IPS DF 19.7 (cell line): ENCODE results near the gene POLR2B.
"Not testable (repeated sequence)": the region's sequence is repeated elsewhere in the genome, so short reads cannot be mapped to it uniquely, and the experiment has no call there.

Source experiments
- DNase-seq: peaks from one replicate; pipeline ENCODE4 v3.0.0-alpha.2; 2013; ENCODE audit warnings: low read depth, low spot score

Gene POLR2B

DNA sequence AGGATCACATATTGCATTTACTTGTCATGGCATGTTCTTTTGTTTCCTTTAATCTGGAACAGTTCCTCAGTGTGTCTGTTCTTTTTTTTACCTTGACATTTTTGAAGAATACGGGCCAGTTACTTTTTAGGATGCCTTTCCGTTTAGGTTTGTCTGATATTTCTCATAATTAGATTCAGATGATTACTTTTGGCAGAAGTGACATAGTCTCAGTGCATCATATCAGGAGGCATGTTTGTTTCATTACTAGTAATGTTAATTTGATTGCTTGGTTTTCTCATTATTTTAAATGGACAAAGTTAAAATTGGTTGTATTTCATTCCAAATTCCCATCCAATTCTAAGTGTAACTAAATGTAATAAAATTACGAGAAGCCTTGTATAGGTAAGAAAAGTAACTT, 8.3 kb downstream of the POLR2B start:
- no peak for DNase-seq

DNA sequence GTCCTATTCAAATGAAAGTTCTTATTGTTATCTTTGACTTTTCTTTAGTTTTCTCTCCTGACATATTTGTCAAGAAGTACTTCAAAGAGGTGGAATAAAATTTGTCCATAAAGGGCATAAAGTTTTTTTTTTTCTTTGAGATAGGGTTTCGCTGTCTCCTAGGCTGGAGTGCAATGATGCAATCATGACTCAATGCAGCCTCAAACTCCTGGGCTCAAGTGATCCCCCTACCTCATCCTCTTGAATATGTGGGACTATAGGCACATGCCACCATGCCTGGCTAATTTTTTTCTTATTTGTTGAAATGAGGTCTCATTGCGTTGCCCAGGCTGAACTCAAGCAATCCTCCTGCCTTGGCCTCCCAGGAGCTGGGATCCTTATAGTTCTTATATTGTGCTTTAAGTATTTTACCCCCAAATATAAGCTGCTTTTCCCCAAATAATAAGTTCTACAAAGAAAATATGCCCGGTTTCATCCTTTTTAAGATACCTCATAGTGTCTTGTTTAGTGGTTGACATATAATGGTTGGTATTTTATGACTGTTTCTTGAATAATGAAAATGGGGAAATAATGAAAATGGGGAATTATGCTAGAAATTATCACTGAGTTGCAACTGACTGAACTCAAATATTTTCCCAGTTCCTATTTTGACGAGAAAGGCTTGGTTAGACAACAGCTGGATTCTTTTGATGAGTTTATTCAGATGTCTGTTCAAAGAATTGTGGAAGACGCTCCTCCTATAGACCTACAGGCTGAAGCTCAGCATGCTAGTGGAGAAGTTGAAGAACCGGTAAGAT, 11.6 kb downstream of the POLR2B start:
- no peak for DNase-seq

DNA sequence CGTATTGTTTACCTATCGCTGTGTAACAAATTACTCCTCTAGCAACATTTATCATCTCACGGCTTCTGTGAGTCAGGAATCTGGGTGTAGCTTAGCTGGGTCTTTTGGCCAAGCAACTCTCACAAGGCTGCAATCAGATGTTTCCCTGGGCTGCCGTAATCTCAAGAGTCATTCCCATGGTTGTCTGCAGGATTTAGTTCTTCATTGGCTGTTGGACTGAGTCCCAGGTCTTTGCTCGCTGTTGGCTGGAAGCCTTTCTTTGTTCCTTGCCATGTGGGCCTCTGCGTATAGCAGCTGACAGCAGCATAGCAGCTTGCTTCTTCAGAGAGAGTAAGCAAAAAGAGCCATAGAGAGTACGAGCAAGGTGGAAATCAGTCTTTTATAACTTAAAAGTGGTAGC, 16.8 kb downstream of the POLR2B start:
- no peak for DNase-seq

DNA sequence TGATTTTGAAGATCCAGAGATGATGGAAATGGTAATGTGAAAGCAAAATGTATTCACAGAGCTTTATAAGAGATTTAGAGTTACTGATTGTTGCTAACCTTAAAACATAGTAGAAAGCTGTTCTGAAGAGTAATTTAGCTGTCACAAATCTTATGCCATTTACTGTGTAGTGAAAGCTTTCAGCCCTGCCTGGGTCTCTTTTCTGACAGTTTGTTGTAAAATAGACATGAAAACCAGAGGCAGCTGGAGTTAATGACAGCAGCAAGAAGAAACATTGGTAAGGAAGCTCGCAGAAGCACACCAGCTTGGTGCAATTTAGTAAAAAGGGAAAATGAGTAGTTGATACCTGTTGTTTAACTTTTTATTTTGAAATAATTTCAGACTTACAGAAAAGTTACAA, 21.1 kb downstream of the POLR2B start:
- no peak for DNase-seq

DNA sequence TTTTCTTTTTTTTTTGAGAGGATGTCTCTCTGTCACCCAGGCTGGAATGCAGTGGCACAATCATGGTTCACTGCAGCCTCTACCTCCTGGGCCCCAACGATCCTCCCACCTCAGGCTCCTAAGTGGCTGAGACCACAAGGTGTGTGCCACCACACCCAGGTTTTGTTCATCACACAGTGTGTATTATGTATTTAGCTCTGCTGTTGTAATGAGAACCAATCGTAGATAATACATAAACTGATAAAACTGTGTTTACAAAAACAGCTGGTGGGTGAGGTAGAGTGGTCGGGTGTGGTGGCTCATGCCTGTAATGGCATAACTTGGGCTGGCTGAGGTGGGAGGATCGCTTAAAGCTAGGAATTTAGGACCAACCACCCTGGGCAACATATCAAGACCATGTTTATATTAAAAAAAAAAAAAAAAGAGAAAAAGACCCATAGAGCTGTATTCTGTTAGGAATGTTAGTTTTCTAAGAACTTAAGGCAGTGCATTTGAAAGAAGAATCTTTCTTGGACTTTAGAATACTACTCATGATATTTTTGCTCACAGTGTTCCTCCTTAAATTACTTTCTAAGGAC, 34.9 kb downstream of the POLR2B start:
- DNase-seq = no peak

DNA sequence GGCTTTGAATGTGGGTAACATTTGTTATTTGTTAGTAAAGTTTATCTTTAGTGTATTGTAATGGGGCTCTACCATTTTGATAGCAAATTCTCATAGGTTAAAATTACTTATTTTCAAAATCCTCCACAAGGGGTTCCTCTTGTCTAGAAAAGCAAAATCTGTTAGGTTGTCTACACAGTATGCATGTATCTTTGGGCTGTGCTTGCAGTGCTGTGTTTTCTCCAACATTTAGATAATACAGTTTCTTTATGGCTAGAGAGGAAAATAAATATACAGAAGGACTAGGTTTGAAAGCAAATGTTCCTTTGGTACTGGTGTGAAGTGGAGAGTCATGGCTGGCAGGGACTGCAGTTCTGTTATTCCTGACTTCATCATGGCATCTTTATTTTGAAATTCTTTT, 40.3 kb downstream of the POLR2B start:
- no peak for DNase-seq

DNA sequence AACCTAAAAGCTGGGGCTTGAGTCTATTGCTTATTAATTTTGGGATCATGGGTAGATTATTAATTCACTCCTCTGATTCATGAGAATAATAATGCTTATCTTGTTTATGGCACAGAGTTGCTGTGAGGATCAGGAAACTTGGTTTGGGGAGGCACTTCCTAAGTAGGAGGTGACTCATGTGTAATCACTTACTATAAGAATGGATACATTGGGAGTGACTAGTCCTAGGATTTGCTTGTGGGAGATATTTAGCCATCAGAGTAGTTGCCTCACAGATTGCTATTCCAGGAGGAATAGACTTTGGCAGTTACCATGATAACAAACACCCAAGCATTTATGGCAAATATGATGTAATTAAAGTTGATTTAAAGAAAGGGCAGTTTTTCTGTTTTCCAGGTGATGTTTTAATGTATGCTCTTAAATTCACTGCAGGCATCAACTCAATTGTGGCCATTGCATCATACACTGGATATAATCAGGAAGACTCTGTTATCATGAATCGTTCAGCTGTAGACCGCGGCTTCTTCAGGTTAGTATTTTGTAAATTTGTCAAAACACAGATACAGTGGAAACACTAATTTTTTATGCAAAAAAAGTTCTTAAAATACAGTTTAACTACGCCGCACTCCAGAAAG, 41.9 kb downstream of the POLR2B start:
- no peak for DNase-seq

DNA sequence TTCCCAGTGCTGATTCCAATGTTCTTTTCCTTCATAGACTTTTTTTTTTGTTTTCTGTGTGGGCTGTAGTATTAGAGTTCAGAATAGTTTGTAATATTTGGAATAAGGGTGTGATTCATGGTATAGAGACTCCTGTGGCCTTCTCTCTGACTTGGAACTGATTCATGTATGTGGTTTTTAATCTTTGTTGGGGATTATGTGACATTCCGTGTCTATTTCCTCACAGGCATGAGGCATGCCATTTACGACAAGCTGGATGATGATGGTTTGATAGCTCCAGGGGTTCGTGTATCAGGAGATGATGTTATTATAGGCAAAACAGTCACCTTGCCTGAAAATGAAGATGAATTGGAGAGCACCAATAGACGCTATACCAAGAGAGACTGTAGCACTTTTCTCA, 44.4 kb downstream of the POLR2B start:
- no peak for DNase-seq

DNA sequence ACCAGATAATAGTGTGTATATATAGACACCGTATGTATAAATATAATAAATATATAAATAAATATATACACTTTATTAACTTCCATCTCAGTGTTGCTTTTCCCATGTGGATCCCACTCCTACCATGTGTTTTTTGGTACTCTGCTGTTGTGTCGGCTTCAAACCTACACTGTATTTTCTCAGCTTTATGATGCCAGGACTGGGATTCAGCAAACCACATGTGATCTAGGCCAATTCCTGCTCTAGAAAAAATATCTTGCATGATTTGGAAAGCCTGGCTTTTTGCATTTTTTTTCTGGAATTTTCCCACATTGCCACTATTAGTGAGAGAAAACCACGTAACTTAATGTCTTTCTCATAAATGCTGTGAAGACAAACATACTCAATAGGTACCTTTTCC, 55.8 kb downstream of the POLR2B start:
- DNase-seq = no peak

DNA sequence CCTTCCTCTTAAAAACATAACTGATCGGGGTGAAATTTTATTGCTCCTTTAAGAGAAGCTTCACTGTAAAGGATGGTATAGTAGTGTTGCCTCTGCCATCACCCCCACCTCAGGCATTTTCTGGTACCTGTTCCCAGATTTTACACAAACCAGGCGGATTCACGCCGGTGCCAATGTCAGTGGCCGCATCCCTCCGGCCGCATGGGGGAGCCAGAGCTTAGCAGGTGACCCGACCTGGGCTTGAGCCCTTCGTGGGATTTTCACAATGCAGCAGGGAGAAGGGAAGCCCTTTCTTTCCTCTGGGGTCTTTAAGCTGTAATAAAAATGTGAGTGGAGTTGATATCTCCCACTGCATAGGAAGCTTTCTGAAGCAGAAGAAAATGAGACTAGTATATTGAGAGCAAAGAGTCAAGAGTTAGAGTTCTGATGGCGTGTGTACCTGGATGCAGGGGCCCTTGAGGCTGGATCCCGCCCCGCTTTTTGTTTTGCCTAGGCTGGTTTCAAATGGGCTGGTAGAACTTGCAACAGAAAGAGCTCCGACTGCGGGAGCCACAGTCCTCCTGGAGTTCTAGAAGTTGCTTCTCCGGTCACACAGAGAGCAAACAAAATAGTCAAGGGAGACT, 59.4 kb downstream of the POLR2B start:
- peak; percentile 42 for DNase-seq

DNA sequence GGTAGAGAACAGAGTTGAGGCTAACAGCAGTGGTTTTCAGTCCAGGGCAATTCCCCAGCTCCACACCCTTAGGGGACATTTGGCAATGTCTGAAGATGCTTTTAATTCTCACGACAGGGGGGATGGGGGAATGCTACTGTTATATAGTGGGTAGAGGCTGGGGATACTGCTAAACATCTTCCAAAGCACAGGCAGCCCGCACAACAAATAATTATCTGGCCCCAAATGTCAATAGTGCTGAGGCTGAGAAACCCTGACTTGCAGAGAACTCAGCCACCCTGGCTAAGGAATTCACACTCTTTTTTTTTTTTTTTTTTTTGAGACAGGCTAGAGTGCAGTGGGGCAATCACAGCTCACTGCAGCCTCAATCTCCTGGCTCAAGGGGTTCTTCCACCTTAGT, 60.6 kb downstream of the POLR2B start:
- DNase-seq = no peak

DNA sequence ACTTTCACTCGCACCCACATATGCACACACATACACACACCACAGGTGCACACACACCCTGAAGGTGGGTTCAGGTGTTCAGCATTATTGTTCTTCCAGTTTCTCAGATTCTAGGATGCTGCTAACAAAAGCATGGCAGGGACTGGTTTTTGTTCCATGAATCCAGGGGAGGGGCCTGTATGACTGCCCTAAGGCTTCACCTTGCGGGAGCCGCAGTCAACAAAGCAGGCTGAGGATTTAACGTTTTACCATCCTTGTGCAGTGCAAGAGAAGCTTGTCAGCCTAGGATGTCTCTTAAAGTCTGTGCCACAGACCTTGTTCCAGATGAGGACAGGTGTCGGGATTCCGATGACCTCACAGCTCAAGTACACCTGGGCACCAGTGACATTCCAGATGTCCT, 61.8 kb downstream of the POLR2B start:
- no peak for DNase-seq

DNA sequence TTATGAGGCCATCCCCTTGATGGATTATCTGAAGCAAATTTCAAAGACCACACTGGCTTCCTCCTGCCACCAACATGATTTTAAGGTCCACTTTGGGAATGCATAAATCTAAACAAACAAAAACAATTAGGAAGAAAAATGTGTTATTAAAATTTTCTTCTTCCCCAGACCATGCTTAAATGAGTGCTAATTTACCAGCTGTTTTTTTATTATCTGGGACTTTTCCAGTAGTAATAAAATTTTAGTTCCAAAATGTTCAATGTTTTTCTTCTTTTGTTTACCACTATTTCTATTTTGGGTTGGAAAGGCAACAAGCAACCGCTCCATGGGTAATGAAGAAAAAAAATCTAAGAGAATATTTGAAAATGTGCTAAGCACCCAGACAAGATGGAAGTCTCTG, 62.3 kb downstream of the POLR2B start:
- DNase-seq = no peak

DNA sequence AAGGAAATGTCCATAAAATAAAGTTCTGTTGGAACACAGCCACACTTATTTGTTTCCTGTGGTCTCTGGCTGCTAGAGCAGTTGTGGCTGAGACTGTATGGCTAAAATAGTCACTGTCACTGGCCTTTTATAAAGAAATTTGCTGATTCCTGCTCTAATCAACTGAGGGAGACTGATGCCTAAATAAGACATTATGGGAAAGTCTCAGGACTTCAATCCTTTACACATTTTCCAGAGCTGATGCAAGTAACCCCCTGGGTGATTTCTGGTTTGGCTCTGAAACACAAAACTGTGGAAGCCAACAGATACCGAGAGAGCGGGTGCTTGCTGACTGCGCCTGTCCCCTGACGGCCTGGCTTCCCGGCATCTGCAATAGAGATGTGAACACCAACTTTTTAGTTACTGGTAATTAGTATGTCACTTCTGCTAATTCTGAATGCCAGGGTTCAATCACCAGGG, 64.0 kb downstream of the POLR2B start:
- no peak for DNase-seq

DNA sequence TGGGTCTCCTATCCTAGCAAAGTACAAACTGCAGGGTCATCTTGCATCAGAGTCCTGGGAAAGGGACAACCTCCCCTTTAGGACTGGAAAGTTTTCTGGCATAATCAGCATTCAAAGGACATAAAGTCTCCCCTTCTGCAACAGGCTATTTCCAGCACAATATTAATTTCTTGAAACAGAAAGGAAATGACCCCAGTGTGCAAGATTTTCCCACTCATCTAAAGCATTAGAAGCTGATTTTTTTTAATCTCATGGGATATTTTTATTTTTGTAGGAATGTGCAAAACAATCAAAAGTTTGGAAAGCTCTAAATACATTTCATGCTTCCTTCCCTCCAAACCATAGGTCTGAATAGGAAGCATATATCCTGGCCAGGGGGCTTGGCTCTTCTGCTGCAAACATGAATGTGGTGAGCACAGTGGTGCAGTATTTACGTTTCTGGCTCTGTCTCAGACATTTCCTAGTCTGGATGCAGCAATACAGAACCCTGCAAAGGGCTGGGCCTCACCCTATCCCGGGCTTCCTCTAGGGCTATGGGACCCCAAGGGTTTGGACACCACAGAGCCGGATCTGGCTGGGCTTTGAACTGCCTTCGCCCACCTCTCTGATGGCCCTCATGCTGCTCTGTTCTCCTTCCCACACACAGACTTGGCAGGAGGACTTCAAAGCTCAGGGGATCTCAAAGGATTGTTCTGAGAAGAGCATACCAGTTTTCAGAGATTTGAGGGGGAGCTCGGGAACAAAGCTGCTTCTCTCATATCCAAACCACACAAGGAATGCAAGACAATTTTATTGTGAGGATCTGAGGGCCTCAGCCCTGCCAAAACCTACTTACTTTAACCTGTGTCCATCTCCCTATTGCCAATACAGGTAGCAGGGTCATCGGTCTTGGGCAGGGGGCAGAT, 64.9 kb downstream of the POLR2B start:
- DNase-seq = no peak

DNA sequence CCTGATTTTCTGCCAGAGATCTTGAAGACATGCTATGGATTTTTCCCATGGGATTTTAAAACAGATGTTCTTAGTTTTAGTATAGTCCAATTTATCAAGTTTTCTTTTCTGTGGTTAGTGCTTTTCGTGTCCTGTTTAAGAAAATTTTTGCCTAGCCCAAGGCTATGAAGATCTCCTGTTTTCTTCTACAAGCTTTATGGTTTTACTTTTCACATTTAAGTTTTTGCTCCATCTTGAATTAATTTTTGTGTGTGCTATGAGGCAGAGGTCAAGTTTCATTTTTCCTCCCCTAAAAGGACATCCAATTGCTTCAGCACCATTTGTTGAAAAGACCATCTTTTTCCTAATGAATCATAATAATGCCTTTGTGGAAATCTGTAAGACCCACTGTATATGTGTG, 65.6 kb downstream of the POLR2B start:
- no peak for DNase-seq

DNA sequence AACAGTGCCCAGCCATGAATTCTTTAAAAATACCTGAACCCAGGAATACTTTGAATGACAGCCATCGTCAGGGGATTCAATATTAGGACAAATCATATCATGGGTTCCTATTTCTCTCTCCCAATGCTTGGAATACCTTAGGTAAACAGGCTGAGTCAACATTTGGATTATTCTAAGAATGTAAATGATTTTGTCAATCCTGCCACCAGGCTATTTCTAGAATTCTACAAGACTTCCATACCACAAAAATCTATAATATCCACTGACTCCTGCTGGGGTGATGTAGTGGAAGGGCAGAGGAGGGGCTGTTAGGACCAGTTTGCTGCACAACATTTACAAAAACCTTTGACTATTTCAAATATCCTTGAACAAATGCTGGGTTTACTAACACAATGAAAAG, 66.3 kb downstream of the POLR2B start:
- no peak for DNase-seq

DNA sequence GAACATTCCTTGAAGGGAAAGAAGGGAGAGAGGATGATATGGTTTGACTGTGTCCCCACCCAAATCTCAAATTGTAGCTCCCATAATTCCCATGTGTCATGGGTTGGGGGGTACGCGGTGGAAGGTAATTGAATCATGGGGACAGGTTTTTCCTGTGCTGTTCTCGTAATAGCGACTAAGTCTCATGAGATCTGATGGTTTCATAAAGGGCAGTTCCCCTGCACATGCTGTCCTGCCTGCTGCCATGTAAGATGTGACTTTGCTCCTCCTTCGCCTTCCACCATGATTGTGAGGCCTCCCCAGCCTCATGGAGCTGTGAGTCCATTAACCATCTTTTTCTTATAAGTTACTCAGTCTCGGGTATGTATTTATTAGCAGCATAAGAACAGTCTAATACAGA, 68.3 kb downstream of the POLR2B start:
- DNase-seq = not testable (repeated sequence)

DNA sequence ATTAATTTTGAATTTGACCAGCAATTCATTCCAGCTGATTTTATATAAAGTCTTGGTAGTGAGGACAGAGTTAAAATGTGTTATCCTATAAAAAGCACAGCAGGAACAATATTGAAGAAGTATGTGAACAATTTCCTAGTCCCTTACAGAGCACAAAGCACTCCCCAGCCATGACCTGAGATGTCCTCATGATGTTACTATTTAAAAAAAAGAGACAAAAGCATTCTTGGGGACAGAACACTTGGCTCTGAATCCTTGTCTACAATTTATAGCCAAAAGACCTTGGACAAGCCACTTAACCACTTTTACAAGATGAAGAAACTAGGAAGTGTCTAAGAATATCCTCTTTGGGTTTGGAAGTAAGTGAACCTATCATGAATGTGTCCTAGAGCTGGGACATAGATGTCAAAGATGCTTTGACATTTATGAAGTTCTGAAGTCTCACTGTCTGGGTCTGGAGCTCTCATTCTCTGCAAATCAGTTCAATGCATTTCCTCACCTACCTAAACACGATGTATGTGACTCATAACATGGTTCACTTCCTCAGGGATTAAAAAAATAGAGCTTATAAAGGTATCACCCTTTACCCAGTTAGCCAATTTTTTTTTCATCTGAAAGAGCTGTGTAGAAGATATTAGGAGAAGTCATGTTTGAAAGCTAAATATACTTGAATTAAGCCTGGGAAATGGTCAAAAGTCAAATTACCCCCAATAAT, 70.1 kb downstream of the POLR2B start:
- no peak for DNase-seq

DNA sequence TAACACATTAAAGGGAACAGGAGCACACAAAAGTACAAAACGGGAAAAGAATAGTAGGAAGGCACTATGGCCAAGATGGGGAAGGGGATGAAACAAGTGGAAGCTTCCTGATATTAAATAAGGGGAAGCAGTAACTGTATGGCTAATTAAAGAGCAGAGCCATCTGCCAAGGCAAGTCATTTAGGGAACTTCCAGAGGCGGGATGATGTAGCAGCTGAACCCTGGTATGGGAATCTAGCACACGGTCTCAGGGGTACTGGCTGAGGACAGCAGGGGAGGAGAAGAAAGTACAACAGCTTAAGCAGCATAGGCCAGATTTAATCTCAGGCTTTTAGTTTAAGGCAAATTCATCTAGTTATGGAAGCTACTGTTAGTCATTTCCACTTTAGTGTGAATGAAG, 72.4 kb downstream of the POLR2B start:
- no peak for DNase-seq

DNA sequence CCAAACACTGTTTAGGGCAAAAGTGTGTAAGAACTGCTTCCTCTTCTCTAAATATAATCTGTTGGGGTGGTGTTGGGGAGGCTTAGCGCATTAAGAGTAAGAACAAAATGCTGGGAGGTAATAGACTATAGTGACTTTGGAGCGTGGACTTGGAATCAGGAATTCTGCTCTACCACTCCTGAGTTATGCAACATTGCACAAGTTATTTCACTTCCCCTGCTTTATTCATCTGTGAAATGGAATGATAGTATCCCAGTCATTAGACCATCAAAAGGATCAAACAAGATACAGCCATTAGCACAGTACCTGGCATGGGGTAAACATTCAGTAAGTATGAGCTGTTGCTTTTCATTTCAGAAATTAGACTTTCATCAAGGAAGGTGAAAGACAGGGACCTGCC, 72.8 kb downstream of the POLR2B start:
- DNase-seq = no peak
